HEK293T (cell line): ENCODE measurements around the gene MEGF6.

ENCODE experiments used
- FOXK2 ChIP-seq: fragments of 450-650 bp; IDR thresholded peaks from 2 replicates; pipeline ENCODE4 v1.6.1; 2016; ENCODE audit warnings: mild to moderate bottlenecking
- FOXM1 ChIP-seq: fragments of 450-650 bp; IDR thresholded peaks from 2 replicates; pipeline ENCODE4 v1.6.1; 2017; ENCODE audit warnings: mild to moderate bottlenecking, borderline replicate concordance
- LEF1 ChIP-seq: fragments of 450-650 bp; IDR thresholded peaks from 2 replicates; pipeline ENCODE4 v1.6.1; 2017; ENCODE audit warnings: mild to moderate bottlenecking, borderline replicate concordance
- NFRKB ChIP-seq: fragments of 450-650 bp; IDR thresholded peaks from 2 replicates; pipeline ENCODE4 v1.6.1; 2016; ENCODE audit warnings: mild to moderate bottlenecking, moderate library complexity
- SP1 ChIP-seq: fragments of 450-650 bp; IDR thresholded peaks from 2 replicates; pipeline ENCODE4 v1.6.1; 2017
- SUZ12 ChIP-seq: fragments of 450-650 bp; IDR thresholded peaks from 2 replicates; pipeline ENCODE4 v1.6.1; 2016; ENCODE audit warnings: mild to moderate bottlenecking
- TARDBP ChIP-seq: fragments of 450-650 bp; IDR thresholded peaks from 2 replicates; pipeline ENCODE4 v1.6.1; 2016
- ZNF384 ChIP-seq: fragments of 450-650 bp; IDR thresholded peaks from 2 replicates; pipeline ENCODE4 v1.6.1; 2016

GRCh38 chr1:3441410-3441847, 169.9 kb downstream of the MEGF6 start:
- TF ChIP-seq FOXM1 = no peak
- no peak for TF ChIP-seq TARDBP
- no peak for TF ChIP-seq SUZ12
- no peak for TF ChIP-seq LEF1
- TF ChIP-seq NFRKB = no peak
- no peak for TF ChIP-seq SP1
- TF ChIP-seq FOXK2 = no peak
- no peak for TF ChIP-seq ZNF384
